CD4-positive, alpha-beta T cell treated with Interleukin-1 beta for 1 hour (primary cell): ENCODE data around the gene RYR2.

Experiments used
- DNase-seq, 2 donors: peaks; one replicate each; pipeline ENCODE4 v3.0.0-alpha.2; 2020 to 2022

RYR2 gene

GRCh38 chr1:237690656-237691055 lies 648.7 kb downstream of the RYR2 start:
- DNase-seq: no peak

GRCh38 chr1:237692255-237692654 lies 650.3 kb downstream of the RYR2 start:
- DNase-seq: no peak

GRCh38 chr1:237695878-237696277 lies 653.9 kb downstream of the RYR2 start:
- no peak for DNase-seq

- DNase-seq: no peak
These were observed 658.2 kb downstream of the RYR2 start for GRCh38 chr1:237700181-237700580.

- DNase-seq: no peak
These were observed 659.5 kb downstream of the RYR2 start for GRCh38 chr1:237701534-237701933.

GRCh38 chr1:237702161-237702560 lies 660.2 kb downstream of the RYR2 start:
- no peak for DNase-seq

- DNase-seq: no peak
These were observed 663.5 kb downstream of the RYR2 start for GRCh38 chr1:237705462-237705861.

GRCh38 chr1:237709355-237709754 lies 667.4 kb downstream of the RYR2 start:
- DNase-seq: no peak

GRCh38 chr1:237711281-237711680 lies 669.3 kb downstream of the RYR2 start:
- DNase-seq: no peak

GRCh38 chr1:237712082-237712481 lies 670.1 kb downstream of the RYR2 start:
- DNase-seq: no peak

GRCh38 chr1:237712586-237713157 lies 670.7 kb downstream of the RYR2 start:
- DNase-seq: no peak

GRCh38 chr1:237713916-237714315 lies 671.9 kb downstream of the RYR2 start:
- no peak for DNase-seq

GRCh38 chr1:237717106-237717505 lies 675.1 kb downstream of the RYR2 start:
- no peak for DNase-seq

GRCh38 chr1:237730826-237731350 lies 688.9 kb downstream of the RYR2 start:
- no peak for DNase-seq

- DNase-seq: no peak
These were observed 690.7 kb downstream of the RYR2 start for GRCh38 chr1:237732657-237733056.

GRCh38 chr1:237736372-237737029 lies 694.5 kb downstream of the RYR2 start:
- peak; percentile 5 to 64 for DNase-seq

GRCh38 chr1:237737448-237737847 lies 695.5 kb downstream of the RYR2 start:
- no peak for DNase-seq

- DNase-seq: no peak
These were observed 696.1 kb downstream of the RYR2 start for GRCh38 chr1:237737938-237738610.

GRCh38 chr1:237740846-237741245 lies 698.9 kb downstream of the RYR2 start:
- DNase-seq: no peak

- DNase-seq: no peak
These were observed 703.6 kb downstream of the RYR2 start for GRCh38 chr1:237745545-237745944.

- DNase-seq: no peak
These were observed 706.4 kb downstream of the RYR2 start for GRCh38 chr1:237748171-237748960.

- no peak for DNase-seq
These were observed 707.1 kb downstream of the RYR2 start for GRCh38 chr1:237749122-237749521.

GRCh38 chr1:237751090-237751489 lies 709.1 kb downstream of the RYR2 start:
- DNase-seq: no peak
